HuH-7 (cell line): ENCODE data around the gene ZBTB16.

Experiments used
- DNase-seq: peaks from one replicate; pipeline ENCODE4 v3.0.0; 2011; ENCODE audit warnings: low spot score

The ZBTB16 gene

DNA sequence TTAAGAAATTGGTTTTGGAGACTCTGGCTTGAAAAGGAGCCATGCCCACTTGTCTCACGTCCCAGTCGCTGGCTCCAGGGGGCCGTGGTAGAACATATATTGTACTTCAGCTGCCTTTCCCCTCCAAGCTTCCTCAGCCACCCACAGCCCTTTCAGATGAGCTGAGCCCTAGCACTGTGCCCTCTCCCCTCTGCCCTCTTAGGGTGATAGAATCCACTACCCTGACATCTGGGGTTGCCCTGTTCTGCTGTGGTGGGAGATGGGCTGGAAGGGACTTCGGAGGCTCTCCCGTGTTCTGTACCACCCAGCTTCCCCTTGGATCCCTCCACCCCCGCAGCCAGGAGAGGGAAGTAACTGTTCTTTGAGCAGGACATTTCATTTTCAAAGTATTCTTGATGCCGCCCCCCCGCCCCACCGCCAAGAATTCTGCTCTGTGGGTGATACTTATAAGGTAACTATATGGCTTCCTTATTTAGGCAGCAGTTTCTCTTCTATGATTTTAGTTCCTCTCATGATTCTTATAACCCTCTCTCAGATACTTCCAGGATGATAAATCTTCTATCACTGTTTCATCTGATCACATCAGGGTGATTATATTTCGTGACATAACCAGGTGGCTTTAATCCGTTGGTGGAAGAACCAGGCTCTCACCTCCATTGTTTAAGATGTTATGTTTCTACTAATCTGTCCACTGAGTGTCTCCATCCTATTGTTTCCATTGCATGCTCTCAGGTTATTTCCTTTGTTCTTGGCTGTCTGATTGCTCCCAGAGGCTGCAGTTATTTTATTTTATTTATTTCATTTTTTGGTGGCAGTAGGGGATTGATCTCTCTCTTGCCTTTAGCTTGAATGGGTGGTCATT is 24.1 kb downstream of the ZBTB16 start:
- DNase-seq, result no peak

DNA sequence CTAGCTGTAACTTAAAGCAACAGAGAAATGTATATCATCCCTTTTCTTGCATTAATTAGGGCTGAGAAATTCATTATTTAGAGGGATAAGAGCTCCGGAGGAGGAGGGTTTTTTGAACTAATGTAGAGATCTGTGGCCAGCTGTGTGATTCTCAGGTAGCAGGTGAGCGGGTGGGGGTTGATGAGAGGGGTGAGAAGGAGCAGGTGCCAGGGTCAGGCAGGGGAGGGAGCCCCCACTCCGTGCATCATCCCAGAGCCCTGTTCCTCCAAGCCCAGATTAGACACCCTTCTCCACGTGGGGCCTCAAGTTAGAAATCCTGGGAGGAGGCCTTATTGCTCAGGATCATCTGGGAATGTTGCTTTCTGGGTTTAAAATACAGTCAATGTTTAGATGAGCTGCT is 24.9 kb downstream of the ZBTB16 start:
- no peak for DNase-seq

DNA sequence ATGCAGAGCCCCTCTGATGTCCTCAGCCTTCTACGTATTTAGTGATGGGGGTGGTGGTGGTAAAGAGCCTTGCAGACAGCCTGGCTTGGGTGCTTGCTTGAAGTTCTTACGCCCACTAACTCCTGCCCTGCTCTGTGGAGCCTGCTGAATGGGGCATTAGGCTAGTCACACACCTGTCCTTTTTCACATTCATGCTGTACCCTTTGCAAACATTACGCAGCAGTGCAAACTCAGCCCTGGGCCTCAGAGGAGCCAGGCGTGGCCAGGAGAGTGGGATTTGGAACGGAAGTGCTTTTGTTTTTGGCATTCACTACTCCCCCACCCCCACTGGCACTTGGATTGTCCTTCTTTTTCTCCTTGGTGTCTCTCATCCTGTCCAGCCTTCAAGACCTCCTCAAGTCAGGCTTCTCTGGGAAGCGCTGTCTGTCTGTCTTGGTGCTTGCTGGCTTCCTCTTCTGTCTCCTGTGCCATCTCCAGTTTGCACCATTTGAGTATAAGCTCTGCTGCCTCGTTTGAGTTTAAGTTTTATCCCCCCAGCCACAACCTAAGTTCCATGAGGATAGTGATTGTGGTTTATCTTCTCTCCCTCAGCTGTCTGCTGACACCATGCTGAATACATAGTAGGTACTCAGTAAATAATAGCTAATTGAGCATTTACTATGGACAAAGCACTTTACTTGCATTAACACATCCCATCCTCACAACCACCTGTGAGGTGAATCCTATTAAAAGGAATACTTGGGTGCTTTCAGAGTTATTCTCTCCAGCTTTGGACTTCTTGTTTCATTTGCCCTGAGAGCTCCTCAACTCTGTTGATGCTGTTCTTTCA is 26.7 kb downstream of the ZBTB16 start:
- no peak for DNase-seq

DNA sequence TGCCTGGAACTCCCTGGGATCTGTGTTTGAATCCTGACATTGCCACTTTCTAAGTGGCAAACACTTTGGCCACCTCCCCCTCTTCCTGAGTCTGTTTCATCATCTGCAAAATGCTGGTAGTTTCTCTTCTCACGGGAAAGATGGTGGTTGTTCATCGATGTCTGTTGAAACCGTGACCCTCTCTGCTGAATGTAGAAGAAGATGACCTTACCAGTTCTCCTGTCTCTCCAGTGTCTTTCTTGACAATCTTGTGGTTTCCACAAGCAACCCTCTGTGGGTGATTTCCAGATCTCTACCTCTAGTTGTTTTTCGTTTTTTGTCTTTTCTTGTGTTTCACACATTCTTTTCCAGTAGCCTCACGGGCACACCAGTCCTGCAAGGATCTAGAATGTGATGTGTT is 27.5 kb downstream of the ZBTB16 start:
- DNase-seq, result no peak

DNA sequence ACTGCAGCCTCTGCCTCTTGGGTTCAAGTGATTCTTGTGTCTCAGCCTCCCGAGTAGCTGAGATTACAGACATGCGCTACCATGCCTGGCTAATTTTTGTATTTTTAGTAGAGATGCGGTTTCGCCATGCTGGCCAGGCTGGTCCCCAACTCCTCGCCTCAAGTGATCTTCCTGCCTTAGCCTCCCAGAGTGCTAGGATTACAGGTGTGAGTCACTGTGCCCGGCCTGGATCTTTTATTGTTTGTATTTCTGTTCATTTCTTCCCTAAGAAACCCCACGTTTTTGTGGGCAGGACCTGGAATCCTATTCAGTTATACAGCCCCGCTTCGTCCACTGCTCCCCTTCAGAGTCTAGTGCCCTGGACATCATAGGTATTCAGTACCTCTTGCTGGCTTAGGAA is 28.7 kb downstream of the ZBTB16 start:
- no peak for DNase-seq

DNA sequence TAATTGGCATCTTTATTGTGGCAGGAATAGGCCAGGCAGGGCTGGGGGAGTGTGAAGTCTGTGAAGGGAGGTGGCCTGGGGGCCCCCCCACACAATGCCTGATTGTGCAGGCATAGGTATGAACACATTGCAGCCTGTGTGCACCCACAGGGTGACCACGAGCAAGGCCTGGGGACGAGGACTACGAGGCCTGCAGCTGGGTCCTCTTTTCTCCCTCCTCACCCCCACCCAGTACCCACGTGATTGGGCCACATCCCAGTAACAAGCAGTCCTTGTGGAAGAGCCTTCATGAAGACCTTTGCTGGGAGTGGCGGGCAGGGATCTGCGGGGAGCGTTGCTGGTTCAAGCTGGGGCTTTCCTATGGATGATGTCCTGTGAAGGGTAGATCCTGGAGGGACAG is 29.3 kb downstream of the ZBTB16 start:
- no peak for DNase-seq

DNA sequence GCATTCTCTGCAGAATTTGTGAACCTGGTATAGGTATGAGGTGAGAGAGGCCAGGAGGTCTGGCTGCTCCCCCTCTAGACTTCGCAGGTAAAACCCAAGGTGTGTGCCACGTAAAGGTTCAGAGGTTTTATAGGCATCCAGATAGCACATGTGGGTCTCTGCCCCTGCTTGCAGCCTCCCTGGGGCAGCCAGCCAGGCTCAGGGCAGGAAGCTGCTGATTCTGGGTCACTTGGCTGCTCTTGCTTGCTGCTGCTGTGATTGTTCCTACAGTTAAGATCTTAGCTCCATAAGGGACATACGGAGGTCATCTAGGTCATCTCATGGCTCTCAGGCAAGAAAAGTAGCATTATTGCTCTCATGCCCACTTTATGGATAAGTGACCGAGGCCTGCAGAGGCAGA is 30.2 kb downstream of the ZBTB16 start:
- DNase-seq, result no peak

DNA sequence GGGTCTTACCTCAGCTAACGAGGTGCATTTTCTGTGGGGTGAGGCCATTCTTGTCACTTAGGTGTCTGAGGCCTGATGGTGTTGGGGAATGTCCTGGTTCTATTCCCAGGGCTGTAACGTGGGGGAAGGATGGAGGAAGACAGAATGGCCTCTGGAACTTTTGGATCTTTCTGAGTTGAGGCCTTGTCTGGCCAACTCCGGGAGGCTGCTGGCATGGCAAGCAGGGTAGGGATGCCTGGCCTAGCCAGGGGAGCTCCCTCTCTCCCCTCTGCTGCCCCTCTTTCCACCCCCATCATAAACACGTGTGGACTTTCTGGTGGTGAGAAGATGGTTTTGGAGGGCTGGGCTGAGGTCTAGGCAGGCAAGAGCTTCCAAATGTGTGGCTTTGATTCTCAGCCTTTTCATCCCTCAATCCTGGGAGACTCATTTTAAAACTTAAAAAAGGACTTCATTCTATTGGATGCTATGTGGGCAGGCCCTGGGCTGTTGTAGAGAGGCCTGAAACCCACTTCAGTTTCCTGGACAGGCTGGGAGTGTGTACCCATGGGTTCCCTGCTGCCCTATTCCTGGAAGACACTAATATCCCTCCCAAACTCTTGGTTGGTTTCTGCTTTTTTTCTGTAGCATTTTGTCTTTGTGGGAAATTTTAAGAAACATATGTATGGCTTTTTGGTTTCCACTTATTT is 30.9 kb downstream of the ZBTB16 start:
- no peak for DNase-seq

DNA sequence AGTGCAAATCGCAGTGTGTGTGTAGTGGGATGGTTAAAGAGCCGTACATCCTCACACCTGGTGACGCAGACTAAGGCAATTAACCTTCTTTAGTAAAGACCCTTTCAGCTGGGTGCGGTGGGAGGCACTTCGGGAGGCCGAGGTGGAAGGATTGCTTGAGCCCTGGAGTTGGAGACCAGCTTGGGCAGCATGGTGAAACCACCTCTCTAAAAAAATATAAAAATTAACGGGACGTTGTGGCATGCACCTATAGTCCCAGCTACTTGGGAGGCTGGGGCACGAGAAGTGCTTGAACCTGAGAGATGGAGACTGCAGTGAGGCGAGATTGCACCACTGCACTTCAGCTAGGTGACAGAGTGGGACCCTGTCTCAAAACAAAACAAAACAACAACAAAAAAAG is 31.5 kb downstream of the ZBTB16 start:
- DNase-seq, result no peak

DNA sequence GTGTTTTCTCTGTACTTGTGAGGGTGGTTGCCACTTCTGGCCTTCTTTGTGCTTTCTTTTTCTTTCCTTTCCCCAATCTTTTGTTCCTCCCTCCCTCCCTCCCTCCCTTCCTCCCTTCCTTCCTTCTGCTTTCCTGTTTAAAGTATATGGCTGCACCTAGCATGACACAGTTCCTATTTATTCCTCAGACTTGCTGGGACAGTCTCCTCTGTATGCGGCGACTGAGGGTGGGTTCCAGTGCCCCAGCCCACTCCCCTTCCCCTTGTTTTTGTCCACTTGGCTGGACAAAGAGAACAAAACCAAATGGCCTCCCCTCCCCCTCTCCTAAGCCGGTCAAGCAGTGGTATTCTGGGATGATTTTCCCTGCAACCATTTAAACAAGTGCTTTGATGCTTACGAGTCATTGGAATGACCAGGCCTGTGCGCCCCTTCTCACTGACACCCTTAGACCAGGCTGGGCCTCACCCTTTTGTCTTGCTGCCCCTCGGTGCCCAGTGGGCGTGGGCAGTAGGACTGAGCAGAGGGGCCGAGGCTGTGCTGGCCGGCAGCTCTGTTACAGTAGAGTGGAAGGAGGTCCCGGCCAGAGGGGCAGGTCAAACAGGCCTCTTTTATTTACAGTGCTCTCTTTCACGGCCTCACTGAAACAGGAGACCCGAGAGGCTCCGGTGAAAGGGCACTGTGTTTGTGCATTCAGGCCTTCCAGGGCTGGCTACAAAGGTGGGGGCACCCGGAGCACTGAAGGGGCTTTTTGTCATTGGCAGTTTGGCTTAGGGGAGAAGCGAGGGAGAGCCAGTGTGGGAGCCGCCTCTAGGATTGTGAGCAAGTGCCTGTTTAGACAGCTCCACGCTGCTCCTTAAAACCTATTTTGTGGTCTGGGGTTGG is 32.2 kb downstream of the ZBTB16 start:
- peak; percentile 51 for DNase-seq

DNA sequence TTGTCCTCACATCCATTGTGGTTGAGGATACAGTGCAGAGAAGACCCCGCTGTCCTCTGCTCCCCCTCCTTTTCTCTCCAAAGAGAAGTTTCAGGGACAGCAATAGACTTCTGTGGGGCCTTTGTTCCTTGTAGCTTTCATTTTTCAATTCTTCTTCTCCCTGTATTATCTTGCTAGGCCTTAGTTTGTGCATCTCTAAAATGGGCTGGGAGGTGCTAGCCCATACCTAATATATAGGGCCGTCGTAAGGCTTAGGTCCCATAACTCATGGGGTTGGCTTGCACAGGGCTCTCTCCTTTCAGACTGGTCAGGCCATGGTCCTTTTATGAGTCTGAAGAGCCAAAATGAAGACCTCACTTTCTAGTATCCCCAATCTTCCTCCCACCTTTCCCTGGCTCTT is 33.0 kb downstream of the ZBTB16 start:
- DNase-seq, result no peak

DNA sequence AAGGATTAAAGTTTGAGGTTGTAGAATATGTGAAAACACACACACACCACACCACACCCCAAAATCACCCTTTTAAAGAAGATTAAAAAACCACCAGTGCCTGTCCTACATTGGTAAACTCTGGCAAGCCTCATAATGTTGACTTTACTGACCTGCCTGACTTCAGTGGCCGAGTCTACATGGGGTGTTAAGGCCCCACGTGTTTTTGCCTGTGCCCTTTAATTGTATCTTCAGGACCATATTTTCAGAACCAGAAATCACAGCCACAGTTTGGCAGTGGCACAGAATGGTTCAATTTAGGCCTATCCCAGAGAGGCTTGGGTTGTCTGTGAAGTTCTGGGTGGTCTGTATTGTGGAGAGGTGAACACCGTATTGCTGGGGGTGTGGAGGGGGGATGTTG is 33.4 kb downstream of the ZBTB16 start:
- no peak for DNase-seq

DNA sequence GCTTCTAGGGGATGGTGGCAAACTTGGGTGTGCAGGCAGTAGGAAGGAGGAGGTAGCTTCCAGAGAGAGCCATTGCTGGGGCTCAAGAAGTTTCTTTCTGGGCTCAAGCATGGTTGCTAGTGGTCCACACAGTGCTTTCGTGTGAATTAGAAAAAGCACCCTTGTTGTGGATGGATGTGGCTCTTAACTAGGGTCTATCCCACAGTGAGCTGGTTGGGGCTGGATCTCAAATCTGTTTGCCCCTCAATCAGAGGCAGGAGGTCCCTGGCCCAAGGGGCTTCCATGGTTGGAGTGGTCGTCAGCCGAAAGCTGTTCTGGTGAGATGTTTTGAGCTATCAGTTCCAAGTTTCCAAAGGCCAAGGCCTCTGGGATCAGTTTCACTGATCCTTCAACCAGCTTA is 35.0 kb downstream of the ZBTB16 start:
- no peak for DNase-seq

DNA sequence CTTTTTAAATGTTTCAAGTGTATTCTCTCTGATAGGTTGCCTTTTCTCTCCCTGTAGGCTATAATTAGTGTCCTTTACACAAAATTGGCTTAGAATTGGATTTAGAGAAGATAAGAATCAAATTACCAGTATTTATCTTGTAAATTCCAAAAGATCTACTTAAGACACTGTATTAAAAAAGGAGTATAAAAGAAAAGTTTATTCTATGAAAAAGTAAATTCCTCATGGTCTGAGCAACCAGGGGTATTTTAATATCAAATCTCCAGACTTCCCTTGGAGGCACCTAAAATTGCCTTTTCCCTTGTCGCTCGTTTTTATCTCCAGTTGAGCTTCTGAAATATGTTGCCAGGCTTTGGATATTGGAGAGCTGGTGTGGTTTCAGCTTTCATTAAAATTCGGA is 36.4 kb downstream of the ZBTB16 start:
- DNase-seq, result no peak

DNA sequence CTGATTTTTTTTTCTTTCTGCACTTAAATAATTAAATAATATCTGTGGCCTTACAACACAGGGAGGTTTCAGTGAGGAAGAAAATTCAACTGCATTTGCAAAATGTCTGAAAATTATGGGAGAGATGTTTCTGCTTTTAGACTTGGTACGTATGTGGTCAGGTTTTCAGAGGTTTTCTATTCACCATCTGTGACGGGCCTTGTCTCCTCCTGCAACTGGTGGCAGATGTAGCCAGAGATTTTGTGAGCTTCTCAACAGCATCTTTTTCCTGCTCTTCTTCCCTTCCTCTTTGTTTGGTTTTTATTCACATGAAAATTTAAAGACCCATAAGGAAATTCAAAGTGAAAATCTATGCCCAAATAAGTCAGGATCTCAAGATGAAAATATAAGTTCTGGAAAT is 38.3 kb downstream of the ZBTB16 start:
- DNase-seq, result no peak

DNA sequence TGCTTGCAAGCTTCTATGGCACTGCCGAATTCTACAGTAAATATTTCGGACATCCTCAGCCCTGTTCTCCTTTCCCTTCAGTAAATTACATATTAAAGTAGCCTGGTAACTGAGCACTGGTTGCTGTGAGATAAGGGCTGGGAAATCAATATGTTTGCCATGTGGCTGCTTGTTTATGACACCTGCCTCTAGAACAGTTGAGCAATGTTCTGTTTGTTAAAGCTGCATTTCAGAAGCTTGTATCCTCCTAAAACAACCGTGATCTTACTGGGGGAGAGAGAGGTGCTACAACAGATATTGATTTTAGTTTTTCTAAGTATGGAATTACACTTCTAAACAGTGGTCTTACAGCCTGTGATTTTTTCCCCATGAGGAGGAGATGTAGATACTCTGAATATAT is 39.4 kb downstream of the ZBTB16 start:
- peak; percentile 76 for DNase-seq

DNA sequence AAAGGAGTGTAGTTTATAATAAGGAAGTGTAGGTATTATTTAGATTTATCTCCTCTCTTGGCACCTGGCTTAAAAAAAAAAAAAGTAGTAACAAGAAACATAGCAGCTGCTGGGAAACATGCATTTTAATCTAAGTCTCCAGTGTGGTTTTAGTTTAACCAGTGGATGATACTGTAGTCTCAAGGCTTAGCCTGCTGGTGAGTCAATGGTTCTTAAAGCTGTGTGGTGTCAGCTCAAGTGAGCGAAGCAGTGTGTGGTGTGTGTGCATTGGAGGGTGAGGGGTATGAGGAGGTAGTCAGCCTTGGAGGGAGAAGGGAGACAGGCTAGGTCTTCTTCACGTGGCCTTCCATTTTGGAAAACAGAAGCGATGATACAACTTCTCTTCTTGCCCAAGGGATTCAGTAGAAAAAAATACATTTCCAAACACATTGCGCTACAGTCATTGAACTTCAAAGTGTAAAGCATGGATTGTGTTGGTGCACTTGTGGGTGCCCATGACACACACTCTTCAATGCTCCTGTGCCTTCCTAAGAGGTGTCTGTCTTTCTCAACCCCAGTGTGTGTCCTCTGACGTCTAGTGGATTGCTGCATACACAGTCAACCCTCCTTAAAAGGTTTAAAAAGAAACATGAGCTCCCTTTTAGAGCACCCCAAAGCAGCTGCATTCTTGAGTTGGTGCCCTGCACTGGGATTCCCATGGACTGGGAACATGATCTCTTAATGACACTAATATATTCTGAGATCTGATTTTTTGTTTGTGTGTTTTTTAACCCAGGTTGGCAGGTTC is 40.1 kb downstream of the ZBTB16 start:
- DNase-seq, result no peak

DNA sequence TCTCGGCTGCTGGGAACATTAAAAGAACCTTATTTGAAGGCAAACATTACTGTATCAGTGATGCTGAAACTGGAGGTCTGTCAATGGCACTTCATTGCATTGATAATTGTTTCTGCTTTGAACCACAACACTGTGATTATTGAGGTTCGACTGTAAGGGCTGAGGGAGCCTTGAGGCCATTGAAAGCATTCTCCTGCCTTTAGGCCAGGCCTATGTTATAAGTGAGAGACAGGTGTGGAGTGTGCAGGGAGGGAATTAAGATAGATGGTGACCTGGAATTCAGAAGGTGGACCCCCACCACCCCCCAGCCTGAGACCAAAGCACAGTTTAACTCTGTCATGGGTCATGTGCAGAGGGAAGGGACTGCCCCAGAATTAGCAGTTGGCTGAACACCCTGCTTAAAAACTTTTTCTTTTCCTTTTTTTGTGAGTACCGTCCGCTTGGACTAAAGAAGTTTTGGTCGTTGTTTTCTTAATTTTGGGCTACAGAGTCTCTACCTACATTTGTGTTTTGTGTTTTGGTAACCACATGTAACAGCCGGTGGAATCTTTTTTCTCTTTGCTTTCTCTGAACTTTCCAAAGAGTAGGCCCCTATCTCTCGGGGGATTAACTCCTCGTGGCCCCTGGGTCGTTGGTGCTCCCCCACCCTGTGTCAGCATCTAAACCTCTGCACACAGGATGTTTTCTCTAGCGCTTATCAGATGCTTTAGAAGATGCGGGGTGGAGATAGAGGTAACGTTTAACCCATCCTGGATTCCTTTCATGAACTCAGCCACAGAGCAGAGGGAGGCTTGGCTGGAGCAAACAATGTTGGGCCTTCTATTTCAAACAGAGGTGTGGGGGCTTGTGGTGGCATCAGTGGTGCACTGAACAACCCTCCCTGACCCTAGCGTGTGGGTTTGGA is 43.7 kb downstream of the ZBTB16 start:
- no peak for DNase-seq

DNA sequence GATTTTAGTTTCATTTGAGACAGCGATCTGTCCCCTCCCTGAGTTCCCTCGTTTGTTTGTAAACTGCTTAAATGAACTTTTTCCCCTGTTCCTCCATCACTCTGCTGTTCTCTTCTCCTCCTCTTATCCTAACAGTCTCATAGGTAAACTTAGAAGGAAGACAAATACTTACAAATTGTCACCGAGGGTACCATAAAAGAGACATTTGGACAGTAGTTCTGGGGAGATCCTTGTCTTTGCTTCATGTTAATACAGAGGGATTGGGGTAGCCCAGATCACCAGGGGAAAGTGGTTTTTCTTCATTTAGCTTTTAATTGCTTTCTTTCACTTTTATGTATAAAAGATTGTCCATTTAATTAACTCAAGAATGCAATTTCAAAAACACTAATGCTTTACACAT is 46.1 kb downstream of the ZBTB16 start:
- DNase-seq, result no peak

DNA sequence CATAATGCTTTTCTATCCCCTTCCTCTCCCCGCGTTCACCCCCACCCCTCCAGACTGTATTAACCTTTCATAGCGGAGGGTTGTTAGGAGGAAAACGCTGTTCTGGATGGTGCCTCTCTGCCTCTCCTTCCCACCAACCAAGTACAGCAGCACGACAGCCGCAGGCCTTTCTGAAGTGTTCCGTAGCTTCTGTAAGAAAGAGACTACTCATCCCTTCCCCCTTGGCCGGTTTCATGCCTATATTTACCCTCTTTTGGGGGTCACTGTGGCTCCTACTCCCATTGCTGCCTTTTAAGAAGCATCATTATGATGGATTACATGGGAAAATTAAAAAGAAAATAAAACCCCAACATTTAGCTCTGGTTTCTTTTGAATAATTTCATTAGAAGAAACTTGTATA is 46.5 kb downstream of the ZBTB16 start:
- DNase-seq, result no peak
